Measurements from ENCODE around the gene PRKCA.

DNA sequence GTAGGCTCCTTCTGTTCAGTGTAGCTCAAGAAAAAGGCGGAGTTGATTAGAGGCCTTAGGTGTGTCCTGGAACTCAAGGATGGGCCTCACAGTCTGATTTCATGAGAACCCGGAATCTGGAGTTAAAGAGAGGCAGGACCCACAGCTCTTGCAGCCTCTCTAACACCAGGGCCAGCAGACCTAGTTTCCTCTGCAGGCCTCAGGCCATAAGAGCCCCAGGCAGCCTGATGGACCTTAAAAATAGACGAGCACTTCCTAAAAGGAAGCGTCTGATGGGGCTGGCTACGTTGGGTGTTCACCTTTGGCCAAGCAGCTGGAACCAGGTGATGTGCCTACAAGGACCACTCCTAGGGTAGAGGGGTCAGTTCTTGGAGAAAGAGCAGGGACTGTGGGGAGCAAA is 540.1 kb downstream of the PRKCA start:
- TF ChIP-seq GATA2 (IDR thresholded peaks at IDR 0.05; ENCODE audit: low read depth, low read length): no peak
- TF ChIP-seq GATA3 (IDR thresholded peaks at IDR 0.05; ENCODE audit: low read depth, low read length): no peak

Data from SH-SY5Y (cell line).